CD1c-positive myeloid dendritic cell (primary cell): ENCODE measurements around the gene IGSF8.

Source experiments
- DNase-seq: peaks from one replicate; pipeline ENCODE4 v3.0.0-alpha.2; 2016; ENCODE audit errors: extremely low spot score

IGSF8 gene

DNA sequence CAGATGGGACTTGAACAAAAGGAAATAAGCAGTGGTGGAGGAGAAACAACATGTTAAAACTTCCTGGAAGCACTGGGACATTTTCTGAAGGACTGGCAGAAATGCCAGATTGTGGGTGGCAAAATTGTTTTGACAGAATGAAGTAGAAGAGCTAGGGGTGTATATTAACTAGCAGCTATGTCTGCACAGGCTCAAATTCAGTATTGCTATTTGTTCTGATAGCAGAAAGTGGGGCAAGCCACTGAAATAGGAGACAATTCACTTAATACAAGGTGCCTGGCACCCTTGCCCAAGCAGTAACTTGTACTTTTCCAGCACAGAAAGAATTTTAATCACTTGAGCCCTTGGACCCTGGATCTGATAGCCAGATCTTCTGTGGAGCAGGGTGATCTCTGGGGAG lies 54.9 kb downstream of the IGSF8 start:
- DNase-seq = no peak
